GM20000 (cell line): ENCODE results near the gene C19orf25.

ENCODE experiments used
- DNase-seq: peaks from one replicate; pipeline ENCODE4 v3.0.0; 2012; ENCODE audit warnings: low spot score
- TF ChIP-seq, protein P1 (sequence below): IDR thresholded peaks from 2 replicates; pipeline ENCODE4 v1.5.1; 2012; ENCODE audit warnings: mild to moderate bottlenecking, control low read depth; ENCODE audit errors: extremely low read depth, missing control alignments

Gene C19orf25

DNA sequence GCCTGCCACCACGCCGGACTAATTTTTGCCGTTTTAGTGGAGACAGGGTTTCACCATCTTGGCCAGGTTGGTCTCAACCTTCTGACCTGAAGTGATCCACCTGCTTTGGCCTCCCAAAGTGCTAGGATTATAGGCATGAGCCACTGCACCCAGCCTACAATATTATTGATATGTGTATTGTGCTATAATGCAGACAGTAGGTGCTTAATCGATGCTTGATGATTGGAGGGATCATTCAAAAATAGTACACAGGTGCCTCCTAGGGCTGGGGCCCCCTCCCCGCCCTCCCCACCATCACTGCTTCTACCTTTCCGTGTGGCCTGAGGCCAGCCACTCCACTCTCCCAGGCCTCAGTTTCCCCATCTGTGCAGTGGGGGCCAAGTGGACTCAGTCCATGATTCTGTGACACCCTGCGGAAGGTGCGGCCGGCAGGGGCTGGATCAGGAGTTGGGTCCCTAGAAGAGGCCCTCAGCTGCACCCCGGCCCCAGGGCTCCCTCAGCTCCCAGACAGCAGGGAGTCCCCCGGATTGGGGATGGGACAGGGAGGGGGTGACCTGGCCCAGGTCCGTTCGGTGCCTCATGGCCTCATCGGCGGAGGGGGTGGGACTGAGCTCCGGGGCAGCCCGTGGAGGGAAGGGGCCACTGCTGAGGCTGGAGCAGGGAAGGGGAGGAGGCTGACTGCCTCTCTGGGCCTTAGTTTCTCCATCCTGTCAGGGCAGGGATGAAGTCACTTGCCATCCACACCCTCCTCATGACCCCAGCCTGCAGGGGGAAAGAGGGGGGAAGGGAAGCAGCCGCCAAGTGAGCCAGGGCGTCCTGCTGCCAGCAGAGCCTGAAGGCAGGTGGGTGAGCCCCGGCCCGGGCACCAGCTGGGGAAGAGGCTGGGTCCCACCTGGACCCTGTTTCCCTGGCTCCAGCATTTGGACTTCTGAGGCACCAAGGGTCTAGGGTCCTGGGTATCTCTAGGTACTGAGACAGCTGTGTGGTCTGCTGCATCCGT lies 32.6 kb upstream of the C19orf25 start:
- TF ChIP-seq, protein P1, sequence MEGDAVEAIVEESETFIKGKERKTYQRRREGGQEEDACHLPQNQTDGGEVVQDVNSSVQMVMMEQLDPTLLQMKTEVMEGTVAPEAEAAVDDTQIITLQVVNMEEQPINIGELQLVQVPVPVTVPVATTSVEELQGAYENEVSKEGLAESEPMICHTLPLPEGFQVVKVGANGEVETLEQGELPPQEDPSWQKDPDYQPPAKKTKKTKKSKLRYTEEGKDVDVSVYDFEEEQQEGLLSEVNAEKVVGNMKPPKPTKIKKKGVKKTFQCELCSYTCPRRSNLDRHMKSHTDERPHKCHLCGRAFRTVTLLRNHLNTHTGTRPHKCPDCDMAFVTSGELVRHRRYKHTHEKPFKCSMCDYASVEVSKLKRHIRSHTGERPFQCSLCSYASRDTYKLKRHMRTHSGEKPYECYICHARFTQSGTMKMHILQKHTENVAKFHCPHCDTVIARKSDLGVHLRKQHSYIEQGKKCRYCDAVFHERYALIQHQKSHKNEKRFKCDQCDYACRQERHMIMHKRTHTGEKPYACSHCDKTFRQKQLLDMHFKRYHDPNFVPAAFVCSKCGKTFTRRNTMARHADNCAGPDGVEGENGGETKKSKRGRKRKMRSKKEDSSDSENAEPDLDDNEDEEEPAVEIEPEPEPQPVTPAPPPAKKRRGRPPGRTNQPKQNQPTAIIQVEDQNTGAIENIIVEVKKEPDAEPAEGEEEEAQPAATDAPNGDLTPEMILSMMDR, result no peak
- no peak for DNase-seq

DNA sequence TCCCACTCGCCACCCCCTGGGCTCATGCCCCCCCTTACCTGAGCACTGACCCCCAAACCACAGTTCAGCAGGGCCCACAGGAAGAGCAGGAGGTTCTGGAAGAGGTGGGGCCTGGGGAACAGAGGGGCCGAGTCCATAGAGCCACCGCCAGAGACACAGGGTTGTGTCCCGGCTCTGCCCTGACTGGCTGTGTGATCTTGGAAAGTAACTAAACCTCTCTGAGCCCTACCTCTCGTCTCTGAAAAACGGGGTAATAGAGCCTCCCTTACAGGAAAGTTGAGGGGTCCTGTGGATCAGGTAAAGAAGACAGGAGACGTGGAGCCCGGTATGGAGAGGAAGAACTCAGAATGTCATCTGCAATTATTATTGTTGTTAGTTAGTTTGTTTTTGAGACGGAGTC lies 31.8 kb upstream of the C19orf25 start:
- DNase-seq, result no peak
- TF ChIP-seq, protein P1, result no peak

DNA sequence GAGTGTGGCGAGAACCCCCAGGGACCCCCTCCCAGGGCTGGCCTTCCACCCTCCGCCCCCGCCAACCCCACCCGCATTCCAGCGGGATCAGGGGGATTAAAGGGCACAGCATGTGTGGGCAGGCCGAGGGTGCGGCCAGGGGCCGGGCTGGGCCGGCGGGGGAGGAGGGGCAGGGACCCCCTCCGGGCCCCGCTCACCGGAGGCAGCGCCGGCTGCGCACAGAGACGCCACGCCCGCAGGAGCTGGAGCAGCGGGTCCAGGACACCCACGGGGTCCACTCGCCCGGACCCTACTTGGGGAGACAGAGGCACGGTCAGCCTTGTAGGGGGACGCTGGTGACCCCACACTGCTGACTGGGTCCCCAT lies 31.4 kb upstream of the C19orf25 start:
- TF ChIP-seq, protein P1, result no peak

DNA sequence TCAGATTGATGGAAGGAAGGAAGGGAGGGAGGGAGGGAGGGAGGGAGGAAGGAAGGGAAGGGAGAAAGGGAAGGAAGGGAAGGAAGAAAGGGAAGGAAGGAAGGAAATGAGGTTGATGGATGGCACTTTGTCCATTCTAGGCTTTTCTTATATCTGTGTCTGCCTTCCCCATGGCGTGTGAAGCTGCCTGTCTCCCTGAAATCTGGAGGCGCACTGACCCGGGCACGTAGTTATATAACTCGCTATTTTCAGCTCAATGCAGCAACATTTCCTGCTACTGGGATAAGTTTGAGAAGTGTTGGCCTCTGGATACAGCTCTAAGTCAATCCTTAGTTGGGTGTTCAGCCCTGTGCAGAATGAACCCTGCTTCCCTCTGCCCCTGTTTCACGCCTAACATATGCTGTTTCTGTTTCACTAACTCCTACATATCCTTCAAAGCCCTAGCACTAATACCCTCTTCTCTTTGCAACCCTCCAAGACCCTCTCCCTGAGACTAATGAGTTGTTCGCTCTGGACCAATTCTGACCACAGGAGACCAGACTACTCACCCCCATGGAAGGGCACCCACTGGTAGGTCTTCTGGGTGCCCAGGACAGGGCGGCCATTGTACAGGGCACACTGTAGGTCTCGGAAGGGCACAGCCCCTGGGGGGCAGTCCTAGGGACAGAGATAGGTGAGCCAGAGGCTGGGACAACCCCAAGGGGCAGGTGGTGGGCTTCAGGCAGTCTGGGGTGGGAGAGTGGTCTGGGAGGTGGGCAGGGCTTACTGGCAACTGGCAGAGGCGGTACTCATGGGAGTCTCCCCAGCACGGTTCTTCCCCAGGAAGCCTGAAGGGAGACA lies 30.8 kb upstream of the C19orf25 start:
- no peak for DNase-seq
- TF ChIP-seq, protein P1, result no peak

More for the DNA sequence above, 31.4 kb upstream of the C19orf25 start:
- DNase-seq, result no peak

DNA sequence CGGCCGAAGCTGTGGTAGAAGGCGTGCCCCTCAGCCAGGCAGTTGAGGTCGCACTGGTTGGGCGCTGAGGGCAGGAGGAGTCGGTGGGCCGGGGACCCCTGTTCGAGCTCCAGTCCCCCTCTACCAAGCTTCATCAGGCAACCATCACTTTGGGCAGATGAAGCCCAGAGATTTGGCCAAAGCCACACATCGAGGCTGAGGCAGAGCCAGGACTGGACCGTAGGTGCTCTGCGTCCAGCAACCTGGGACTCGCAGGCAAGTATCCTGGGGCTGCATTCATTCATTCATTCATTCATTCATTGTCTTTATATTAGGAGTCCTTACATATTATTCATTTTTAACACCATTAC lies 29.5 kb upstream of the C19orf25 start:
- no peak for DNase-seq
- TF ChIP-seq, protein P1, result no peak

DNA sequence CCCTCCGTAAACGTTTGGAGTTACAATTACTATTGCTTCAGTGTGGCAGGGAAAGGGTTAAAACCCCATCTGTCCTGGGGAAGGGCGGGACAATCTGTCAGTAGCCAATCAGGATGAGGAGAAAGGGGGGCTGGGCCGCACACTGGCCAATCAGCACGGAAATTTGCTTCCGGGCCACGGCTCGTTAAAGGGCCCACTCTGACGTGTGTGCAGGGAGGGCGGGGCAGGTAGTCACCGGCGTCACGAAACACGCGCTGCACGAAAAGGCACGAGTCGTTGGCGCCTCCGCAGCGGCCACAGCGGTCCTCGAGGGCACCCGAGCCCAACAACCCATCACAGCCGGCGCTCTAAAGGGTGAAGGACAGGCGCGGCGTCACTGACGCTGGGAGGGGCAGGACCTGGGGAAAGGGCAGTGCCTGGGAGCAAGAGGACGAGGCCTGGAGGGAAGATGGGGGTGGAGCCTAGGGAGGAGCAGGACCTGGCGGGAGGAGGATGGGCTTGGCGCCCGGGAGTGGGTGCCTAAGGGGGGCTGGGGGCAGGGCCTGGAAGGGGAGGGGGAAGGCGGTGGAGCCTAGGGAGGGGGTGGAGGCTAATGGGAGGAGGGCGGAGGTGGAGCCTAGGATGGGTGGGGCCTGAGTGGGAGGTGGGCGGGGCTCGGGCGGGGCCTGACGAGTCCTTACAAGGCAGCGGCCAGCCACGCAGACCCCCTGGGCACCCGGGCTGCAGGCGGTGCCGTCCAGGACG lies 28.9 kb upstream of the C19orf25 start:
- TF ChIP-seq, protein P1, result no peak

DNA sequence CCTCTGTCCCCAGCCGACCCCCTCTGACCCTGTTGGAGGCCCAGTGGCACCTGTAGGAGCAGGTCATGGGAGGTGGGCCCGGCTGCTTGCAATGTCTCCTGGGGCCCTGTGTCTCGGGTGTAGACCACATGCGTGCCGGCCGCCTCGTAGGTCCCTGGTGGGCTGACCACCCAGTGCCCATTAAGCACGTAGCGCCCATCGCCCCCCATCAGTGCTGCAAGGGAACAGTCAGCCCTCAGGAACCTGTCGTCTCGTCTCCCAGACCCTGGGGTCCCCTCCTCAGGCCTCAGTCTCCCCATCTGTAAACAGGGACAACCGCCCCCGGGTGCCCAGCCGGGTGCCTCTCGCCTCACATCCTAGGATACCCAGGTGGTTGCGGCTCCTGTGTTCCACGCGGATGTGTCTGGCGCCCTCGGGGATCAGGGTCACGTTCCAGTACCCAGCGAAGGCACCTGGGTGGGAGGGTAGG lies 28.2 kb upstream of the C19orf25 start:
- TF ChIP-seq, protein P1, result no peak
- no peak for DNase-seq

More for the DNA sequence above, 28.9 kb upstream of the C19orf25 start:
- peak; percentile 98 for DNase-seq
